ENCODE measurements around the gene INTS1.

DNA sequence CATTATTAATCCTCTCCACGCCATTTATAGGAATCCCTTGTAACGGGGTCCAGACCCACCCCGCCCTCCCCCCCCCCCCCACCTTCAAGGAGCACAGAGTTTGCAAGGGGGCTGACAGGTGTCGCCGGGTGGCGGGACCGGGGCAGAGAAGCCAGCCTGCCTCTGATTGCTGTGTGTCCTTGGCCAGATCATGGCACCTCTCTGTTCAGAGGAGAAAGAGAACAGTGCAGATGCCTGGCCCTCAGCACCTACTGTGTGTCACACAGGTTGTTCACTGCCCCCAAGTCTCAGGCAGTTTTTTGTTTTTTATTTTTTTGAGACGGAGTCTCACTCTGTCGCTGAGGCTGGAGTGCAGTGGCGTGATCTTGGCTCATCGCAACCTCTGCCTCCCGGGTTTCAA is 39.5 kb downstream of the INTS1 start:
- TF ChIP-seq POLR2A (IDR thresholded peaks at IDR 0.05; ENCODE audit: low read depth) (no peak), POLR2AphosphoS5 (IDR thresholded peaks at IDR 0.05) (no peak)
